HG03457 (cell line): Measurements from ENCODE around the gene TRIP10.
"Not testable (repeated sequence)": the region's sequence is repeated elsewhere in the genome, so short reads cannot be mapped to it uniquely, and the experiment has no call there.

ENCODE experiments used
- ATAC-seq: cut with Tn5 transposase; IDR thresholded peaks from one replicate; pipeline ENCODE4 v1.9.1; 2021; ENCODE audit warnings: moderate number of reproducible peaks; ENCODE audit not compliant: unreplicated experiment

TRIP10 gene

DNA sequence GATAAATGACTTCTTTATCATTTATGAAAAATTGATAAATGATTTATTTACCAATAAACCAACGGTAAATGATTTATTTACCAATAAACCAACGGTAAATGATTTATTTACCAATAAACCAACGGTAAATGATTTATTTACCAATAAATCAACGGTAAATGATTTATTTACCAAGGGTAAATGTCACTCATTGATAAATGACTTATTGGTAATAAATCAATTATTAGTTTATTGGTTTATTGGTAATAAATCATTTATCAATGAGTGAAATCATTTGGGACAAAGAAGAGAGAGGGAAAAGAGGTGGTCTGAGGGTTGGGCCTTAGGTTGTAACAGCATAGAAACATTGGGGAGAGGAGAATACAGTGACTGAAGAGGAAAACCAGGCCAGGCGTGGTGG lies 54.5 kb downstream of the TRIP10 start:
- ATAC-seq, result no peak

DNA sequence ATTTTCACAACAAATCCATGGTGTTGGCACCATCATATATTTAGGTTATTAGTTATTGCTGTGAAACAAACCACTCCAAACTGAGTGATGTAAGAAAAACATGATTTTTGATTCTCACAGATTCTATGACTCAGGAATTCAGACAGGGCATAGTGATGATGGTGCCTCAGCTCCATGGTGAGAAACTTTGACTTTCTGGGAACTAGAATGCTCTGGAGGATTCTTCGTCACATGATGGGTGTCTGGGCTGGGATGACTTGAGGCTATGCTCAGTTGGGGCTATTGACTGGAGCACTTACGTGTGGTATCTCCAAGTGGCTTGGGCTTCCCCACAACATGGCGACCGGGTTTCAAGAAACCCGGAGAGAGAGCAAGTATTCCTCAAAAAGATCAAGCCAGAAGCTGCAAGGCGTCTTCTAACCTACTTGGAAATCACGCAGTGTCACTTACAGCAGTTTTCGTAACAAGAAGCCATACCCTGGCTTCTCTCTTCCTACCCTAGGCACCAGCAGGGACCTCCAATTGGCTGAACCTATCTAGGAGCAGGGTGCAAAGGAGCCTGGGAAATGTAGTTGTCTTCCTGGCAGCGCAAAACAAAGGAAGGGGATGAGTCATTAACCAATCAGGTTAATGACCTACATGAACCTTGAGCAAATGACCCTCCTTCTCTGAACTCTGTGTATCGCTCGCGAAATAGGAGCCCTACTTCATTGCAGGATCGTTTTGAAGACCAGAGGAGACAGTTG lies 55.4 kb downstream of the TRIP10 start:
- no peak for ATAC-seq

DNA sequence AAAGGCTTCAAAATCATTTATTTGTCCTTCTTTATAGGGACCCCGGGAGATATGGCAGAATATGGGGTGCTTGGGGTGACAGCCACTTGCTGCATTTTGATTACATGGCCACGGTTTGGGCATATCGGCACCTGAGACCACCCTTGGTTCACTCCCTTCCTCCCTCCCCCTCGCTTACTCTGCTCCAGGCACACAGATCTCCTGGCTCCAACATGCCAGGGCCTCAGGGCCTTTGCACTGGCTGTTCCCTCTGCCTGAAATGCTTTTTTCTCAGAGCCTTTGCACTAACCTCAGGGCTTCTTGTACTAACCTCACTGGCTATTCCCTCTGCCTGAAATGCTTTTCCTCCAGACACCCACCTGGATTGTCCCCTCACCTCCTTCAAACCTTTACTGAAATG lies 56.8 kb downstream of the TRIP10 start:
- ATAC-seq, result no peak

GRCh38 chr19:6797646-6798045 lies 58.2 kb downstream of the TRIP10 start:
- ATAC-seq, result no peak

- ATAC-seq, result not testable (repeated sequence)
Observed at GRCh38 chr19:6800160-6800790, 60.8 kb downstream of the TRIP10 start.

DNA sequence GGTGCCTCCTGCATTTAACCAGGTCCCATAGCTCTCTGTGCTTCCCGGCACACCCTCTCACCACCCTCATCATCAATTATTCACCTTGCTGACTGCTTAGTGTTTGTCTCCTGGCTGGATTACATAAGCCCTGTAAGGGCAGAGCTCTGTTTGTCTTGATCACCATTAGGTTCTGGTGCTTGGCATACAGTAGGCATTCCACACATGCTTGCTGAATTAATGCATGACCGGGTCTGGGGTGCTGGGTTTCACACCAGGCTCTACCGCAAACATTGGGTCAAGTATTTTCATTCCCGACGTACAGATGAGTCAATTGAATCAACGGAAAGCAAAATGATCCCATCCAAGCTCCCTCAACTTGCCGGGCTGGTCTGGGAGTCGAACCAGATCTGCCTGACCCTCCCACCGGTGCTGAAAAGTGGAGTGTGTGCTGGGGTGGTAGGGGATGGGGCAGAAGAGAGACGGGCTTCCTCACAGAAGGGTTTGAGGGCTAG lies 61.6 kb downstream of the TRIP10 start:
- no peak for ATAC-seq
